Motor neuron (in vitro differentiated cells): ENCODE data around the gene ITGA3. TPM values are rescaled to one million over a fixed set of nuclear protein-coding genes. Genes with fewer than 3 reads are reported as not detected.

Source experiments
- ATAC-seq, 8 experiments: fragments of 200-7000 bp; cut with Tn5 transposase; replicated peaks in 6 of 8; 2 replicates each; pipeline ENCODE4 v1.8.0; 2021; ENCODE audit warnings: mild to moderate bottlenecking in 8 of 8, moderate library complexity in 8 of 8
- H3K27ac ChIP-seq, 2 donors: fragments of 250-450 bp; sonication (Bioruptor Pico); 2 replicates each; pipeline ENCODE4 v1.9.0; 2021; ENCODE audit warnings: antibody characterized with exemption in 2 of 2, mild to moderate bottlenecking in 2 of 2, moderate library complexity in 1 of 2
- H3K4me1 ChIP-seq, 2 donors: fragments of 250-450 bp; sonication (Bioruptor Pico); replicated peaks in 1 of 2; 2 replicates each; pipeline ENCODE4 v1.6.1; 2021; ENCODE audit warnings: antibody characterized with exemption in 2 of 2, mild to moderate bottlenecking in 2 of 2, moderate library complexity in 1 of 2
- H3K4me3 ChIP-seq, 5 donors: fragments of 250-450 bp; sonication (Bioruptor Pico); 2 replicates each; pipeline ENCODE4 v1.9.0; 2021; ENCODE audit warnings: antibody characterized with exemption in 5 of 5, mild to moderate bottlenecking in 5 of 5, moderate library complexity in 4 of 5
- whole genome bisulfite sequencing, 10 experiments: fragments of 450-650 bp; shearing (Covaris generic); methylation state at CpG; one replicate each; pipeline ENCODE4 v1.0.0; 2022; 5-methylcytosine and 5-hydroxymethylcytosine counted together
- in situ Hi-C, 9 experiments: fragments of 400-800 bp; cut with MboI; loops; one replicate each; pipeline ENCODE4 v1.15.0; 2021; ENCODE audit warnings: low sequenced_read_pairs in 9 of 9, low pct_unique_long_range_greater_than_20kb in 2 of 9; ENCODE audit not compliant: unreplicated experiment in 9 of 9
- total RNA-seq, 8 experiments: library from RNA; unstranded; fragments of 300-600 nt; gene quantifications; 2 replicates each; pipeline versions ENCODE4 v1.2.3 to v1.2.4, GENCODE V29; 2022

Gene ITGA3
- total RNA-seq, 8 experiments from 2014 or later: 2.9 to 72.8 (median 9.1) TPM

DNA sequence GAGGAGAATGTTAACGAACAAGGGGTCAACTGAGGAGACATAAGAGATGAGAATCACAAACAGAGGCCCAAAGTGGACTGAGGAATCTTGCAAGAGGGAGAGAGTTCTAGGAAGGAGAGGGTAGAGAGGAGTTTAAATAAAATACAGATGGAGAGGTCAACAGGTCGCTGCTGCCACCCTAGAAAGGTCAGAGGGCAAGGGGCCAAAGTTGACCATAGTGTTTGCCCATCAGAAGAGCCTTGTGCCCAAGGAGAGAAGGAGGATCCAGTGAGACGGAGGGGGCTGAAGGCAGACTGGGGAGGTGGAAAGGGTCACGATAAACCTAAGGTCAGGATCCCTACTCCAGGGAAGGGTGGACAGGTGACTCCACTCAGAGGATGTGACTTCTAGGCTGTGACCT, 6.9 kb upstream of the ITGA3 start:
- ATAC-seq: no peak
- Histone ChIP-seq H3K4me1 (peaks cover 0 to 6% of the 10 kb centered on the region in 2 donors), H3K4me3 (no peak overlapping the region), H3K27ac (no peak overlapping the region)
- in situ Hi-C loops: no loop called here
- WGBS, 10 experiments: 20 to 77% (median 46%) methylated on average over 1 to 4 of the region's 4 CpGs

DNA sequence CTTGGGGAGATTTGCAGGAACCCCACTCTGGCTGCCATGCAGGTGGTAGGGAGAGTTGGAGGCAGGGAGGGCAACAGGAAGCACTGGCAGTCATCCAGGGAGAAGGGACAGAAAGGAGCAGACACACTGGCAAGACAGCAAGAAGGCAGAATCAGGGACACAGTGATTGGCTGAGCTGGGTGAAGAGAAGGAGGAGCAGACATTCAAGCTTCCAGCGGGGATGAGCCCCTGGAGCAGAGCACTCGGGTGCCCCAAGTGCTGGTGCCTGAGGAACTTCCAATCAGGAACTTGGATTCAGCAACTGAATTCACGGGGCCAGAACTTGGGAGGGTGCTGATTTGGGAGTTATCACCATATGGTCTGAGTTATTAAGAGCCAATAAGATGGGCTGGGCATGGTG, 6.3 kb upstream of the ITGA3 start:
- WGBS, 10 experiments: 20 to 67% (median 42%) methylated on average over 1 to 3 of the region's 3 CpGs; no CpG with 5 or more reads in 4 of the 10 experiments
- no peak overlapping the region for H3K27ac ChIP-seq
- H3K4me1 ChIP-seq: peaks cover 0 to 6% of the 10 kb centered on the region in 2 donors
- ATAC-seq: no peak
- H3K4me3 ChIP-seq: no peak overlapping the region
- in situ Hi-C loops: no loop called here

DNA sequence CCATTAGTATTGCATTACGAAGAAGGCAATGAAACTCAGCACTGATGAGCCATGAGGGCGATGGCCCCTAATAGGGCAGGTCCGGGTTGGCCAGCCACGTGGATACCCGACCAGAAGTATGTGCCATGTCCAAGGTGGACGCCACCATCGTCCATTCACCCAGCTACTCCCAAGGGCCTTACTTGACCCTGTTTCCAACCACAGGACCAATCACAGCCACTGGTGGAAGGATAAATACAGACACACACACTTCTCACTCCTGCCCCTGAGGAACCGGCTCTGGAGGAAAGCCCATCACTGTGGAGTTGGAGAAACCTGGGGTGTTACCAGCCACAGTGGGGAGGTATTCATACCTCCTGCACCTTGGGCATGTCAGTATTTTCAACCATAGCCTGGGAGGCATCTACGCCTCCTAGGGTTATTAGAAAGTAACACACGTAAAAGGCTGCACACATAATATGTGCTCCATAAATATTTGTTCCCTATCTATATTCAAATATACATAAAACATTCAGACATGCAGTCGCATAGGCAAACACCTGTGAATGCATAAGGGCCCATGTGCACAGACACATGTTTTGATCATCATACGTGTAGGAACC, 5.4 kb upstream of the ITGA3 start:
- Histone ChIP-seq H3K4me3 (no peak overlapping the region), H3K4me1 (peaks cover 0 to 8% of the 10 kb centered on the region in 2 donors), H3K27ac (no peak overlapping the region)
- in situ Hi-C loops: no loop called here
- 78 to 100% (median 88%) methylated on average over 1 to 9 of the region's 12 CpGs; no CpG with 5 or more reads in 3 of the 10 experiments for WGBS, 10 experiments
- no peak for ATAC-seq

DNA sequence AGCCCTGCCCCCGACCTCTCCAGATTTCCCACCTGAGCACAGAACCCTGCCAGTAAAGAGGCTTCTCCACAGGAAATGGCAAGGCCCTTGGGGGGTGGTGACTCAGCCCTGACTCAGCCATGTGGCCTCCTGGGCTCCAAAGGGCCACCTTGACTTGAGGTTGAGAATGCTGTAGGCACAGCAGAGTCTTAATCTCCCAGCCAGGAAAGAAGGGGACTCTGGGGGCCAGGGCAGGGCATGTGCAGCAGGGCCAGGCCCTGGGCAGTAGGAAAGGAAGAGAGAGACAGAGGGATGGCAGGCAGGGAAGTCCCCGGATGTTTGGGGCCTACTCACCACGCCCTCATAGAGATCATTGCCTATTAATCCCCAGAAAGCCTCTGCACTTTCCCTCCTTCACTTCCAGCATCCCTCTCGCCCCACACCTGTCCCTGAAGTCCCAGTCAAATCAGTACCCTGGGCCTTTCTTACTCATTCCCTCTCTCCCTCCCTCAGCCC, 4.8 kb upstream of the ITGA3 start:
- H3K4me3 ChIP-seq: no peak overlapping the region
- peak in 6 of 8 experiments; percentile 8 to 48 (median 26) for ATAC-seq
- WGBS, 10 experiments: 61 to 100% methylated on average over 1 to 2 of the region's 4 CpGs; no CpG with 5 or more reads in 8 of the 10 experiments
- peaks cover 0 to 8% of the 10 kb centered on the region in 2 donors for H3K4me1 ChIP-seq
- no peak overlapping the region for H3K27ac ChIP-seq
- in situ Hi-C loops: no loop called here

DNA sequence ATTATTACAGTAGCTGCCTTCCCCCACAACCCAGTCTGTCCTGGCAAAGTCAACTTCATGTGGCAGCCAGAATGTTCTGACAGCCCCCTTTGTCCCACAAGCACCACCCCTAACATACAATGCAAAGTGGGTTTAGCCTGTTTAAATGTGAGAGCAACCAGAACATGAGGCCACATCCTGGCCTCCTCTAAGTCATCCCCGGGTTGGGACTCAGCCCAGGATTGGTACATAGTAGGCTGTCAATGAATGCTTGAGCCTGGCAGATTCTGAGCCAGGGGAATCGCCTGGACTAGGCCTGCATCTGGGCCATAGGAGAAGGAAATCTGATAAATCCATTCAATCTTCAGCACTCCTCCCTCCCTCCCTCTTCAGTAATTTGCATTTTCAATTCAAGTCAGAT, 4.3 kb upstream of the ITGA3 start:
- Histone ChIP-seq H3K4me3 (no peak overlapping the region), H3K4me1 (peaks cover 0 to 8% of the 10 kb centered on the region in 2 donors)
- WGBS, 10 experiments: 0 to 100% (median 60%) methylated on average over 1 to 2 of the region's 2 CpGs; no CpG with 5 or more reads in 1 of the 10 experiments

DNA sequence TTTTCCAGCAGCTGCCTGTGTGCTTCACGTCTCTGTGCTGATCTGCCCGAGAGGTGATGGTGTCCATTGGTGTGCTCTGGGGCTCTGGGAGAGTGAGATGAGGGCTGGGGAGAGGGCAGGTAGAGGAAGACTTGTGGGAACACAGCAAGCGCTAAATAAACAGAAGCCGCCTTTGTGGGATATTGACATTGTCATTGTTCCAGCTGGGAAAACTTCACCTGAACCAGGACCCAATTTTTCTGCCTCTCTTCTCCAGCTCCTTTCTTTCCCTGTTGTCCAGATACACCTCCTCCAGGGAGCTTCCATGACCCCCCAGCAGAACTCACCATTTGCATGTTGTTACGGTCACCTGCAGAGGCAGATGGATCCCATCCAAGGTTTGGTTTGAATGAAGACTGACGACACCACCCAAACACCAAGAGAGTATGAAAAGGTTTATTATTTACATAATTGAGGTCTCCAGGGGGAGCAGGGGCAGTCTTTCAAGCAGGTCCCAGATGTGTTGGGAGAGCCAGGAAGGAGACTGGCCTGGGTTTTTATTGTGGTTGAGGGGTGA, 3.6 kb upstream of the ITGA3 start:
- Histone ChIP-seq H3K27ac (no peak overlapping the region), H3K4me1 (peaks cover 2 to 6% of the 10 kb centered on the region in 2 donors), H3K4me3 (no peak overlapping the region)
- 20 to 85% (median 75%) methylated on average over 1 to 6 of the region's 6 CpGs; no CpG with 5 or more reads in 2 of the 10 experiments for WGBS, 10 experiments
- ATAC-seq: no peak
- in situ Hi-C loops: no loop called here

More for the DNA sequence above, 4.3 kb upstream of the ITGA3 start:
- H3K27ac ChIP-seq: no peak overlapping the region
- ATAC-seq: no peak
- in situ Hi-C loops: no loop called here

DNA sequence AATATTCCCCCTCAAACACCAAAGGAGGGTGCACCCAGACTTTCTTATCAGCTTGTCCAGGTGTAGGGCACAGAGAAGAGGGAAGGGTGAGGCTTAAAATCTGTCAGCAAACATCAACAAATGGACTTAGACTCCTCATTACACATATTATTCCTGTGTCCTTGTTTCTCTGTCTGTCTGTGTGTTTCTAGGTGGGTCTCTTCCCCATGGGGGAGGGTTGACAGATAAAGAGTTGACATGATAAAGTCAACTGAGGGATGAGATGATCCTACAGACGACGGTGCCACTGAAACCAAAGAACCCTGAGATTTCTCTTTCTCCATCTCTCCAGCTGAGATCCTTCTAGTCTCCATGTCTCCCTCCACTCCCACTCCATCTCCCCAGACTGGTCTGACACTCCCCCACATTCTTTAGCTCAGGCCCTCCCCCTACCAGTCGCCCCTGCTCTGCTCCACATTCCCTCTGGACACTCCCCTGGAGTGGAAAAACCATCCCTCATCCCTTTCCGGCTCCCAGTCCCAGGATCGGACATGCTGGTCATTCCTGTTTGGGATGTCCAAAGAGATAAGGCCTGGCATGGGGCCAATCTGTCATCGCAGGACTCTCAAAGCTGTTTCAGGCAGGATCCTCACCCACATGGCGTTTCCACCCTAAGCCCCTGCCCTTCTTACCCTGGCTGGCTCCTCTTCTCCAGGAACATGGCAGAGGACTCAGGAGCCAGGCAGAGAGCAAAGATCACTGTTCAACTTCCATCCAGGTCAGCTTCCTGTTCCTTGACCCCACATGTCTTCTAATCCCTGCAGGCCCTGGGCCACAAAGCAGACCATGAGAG, 2.9 kb upstream of the ITGA3 start:
- no peak overlapping the region for H3K27ac ChIP-seq
- no peak overlapping the region for H3K4me3 ChIP-seq
- peaks cover 2% of the 10 kb centered on the region in 2 donors for H3K4me1 ChIP-seq
- 58 to 100% (median 83%) methylated on average over 1 to 4 of the region's 7 CpGs; no CpG with 5 or more reads in 4 of the 10 experiments for WGBS, 10 experiments
- no peak for ATAC-seq
- in situ Hi-C loops: no loop called here

DNA sequence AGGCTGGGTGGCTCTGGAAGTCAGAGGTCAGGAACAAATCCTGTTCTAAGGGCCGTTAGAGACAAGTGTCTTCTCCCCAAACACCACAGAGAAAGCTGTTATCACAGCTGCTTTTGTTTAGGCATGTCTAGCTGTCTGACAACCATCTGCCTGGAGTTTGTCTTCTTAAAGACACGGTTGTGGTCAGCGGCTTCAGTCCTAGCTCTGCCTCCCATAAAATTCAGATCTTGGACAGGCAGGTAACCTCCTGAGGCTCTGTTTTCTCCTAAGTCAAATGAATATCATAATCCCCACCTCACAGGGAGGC, 2.3 kb upstream of the ITGA3 start:
- ATAC-seq: no peak

DNA sequence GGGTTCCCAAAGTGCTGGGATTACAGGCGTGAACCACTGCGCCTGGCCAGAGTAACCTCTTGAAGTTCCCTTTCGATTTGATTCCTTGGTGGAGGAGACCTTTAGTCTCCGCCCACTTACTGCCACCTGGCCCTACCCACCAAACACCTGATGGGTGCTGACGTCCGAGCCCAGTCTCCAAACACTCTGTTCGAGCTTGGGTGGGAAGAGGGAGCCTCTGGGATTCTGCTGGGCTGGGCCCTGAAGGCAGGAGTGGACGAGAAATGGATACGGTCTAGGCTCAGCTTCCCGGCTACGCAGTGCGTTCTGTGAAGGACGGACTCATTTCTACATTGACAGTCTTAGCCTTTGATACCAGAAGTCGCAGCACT, 870 bp upstream of the ITGA3 start:
- peak in 1 of 8 experiments; percentile 15 for ATAC-seq
- 0 to 35% (median 6%) methylated on average over 1 to 11 of the region's 14 CpGs; no CpG with 5 or more reads in 2 of the 10 experiments for WGBS, 10 experiments
- H3K4me1 ChIP-seq: peaks cover 2% of the 10 kb centered on the region in 2 donors

More for the DNA sequence above, 2.3 kb upstream of the ITGA3 start:
- Histone ChIP-seq H3K4me1 (peaks cover 2% of the 10 kb centered on the region in 2 donors), H3K27ac (no peak overlapping the region), H3K4me3 (no peak overlapping the region)
- 0 to 79% (median 44%) methylated on average over 1 to 3 of the region's 3 CpGs; no CpG with 5 or more reads in 2 of the 10 experiments for WGBS, 10 experiments
- in situ Hi-C loops: no loop called here

DNA sequence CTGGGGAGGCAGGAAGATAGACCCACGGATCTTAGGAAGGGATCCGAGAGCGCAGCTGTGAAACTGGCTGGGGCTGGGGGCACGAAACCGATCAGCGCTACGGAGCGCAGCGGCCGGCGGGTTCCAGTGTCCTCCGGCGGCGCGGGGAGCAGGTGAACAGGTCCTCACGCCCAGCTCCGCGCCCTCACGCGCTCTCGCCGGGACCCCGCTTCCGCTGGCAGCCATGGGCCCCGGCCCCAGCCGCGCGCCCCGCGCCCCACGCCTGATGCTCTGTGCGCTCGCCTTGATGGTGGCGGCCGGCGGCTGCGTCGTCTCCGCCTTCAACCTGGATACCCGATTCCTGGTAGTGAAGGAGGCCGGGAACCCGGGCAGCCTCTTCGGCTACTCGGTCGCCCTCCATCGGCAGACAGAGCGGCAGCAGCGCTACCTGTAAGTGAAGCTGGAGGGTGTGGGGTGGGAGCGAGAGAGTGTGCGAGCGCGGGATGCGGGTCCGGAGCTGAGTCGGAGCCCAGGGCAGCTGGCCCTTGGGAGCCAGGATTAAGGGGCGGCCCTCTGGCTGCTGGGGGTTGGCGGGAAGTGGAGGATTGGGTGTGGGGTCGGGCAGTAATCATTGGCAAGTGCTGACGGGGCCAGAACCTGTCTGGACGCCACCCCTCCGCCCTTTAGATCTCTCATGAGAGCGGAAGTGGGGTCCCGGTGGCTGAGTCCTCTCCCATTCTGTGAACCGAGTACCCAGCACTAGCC, 479 bp downstream of the ITGA3 start:
- Histone ChIP-seq H3K4me3 (peak overlapping the region; percentile 53 to 63 (median 55)), H3K4me1 (peaks cover 2% of the 10 kb centered on the region in 2 donors), H3K27ac (peak overlapping the region; percentile 44 to 56)
- in situ Hi-C loops: no loop called here
- peak; percentile 38 to 81 (median 66) for ATAC-seq
- 0% methylated on average over 1 to 4 of the region's 64 CpGs; no CpG with 5 or more reads in 5 of the 10 experiments for WGBS, 10 experiments

More for the DNA sequence above, 870 bp upstream of the ITGA3 start:
- in situ Hi-C loops: no loop called here
- H3K4me3 ChIP-seq: peak overlapping the region; percentile 53 to 63 (median 55)
- no peak overlapping the region for H3K27ac ChIP-seq

DNA sequence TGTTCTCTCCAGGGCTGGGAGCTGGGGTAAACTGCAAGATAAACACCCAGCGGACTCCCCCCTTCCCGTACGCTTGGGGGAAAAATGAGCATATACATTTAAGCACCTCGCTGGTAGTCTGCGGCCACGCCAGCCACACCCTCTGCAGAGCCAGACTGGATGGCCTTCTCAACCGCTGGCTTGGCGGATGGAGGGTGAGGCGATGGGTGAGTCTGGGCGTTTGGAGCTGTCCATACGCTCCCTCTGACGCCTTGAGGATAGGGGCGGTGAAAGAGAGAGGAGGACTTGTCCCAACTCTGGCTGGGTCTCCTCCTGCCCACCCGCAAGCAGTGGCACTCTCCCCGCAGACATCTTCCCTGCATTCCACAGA, 1.0 kb downstream of the ITGA3 start:
- Histone ChIP-seq H3K4me1 (peaks cover 2% of the 10 kb centered on the region in 2 donors), H3K4me3 (peak overlapping the region; percentile 53 to 63 (median 55)), H3K27ac (no peak overlapping the region)
- WGBS, 10 experiments: 0 to 27% (median 10%) methylated on average over 1 to 8 of the region's 15 CpGs; no CpG with 5 or more reads in 3 of the 10 experiments
- peak in 3 of 8 experiments; percentile 5 to 41 (median 8) for ATAC-seq
- in situ Hi-C loops: no loop called here

DNA sequence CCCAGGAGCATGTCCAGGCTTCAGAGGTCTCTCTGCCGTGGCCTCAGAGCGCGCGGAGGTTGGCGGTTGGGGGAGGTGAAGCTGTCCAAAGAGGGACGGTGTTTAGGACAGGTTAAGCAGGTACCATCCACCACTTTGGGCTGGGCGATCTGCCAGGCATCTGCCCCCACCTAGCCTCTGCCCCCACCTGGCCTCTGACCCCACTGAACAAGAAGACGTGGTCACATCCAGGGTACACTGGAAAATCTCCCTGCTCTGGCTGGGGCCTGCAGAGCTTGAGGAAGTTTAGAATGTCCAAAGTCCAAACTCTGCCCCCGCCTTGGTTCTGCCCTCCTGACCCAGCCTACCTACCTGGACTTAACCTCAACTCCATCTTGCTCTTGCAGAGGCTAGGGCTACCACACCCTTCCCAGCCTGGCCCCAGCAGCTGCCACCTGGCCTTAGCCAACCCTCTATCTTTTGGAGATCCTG, 1.6 kb downstream of the ITGA3 start:
- peak overlapping the region in 2 of 5 donors; percentile 55 to 63 for H3K4me3 ChIP-seq
- peaks cover 2% of the 10 kb centered on the region in 2 donors for H3K4me1 ChIP-seq
- in situ Hi-C loops: no loop called here
- no peak overlapping the region for H3K27ac ChIP-seq
- ATAC-seq: no peak
- WGBS, 10 experiments: 75 to 80% methylated on average over 1 to 2 of the region's 9 CpGs; no CpG with 5 or more reads in 8 of the 10 experiments
